Right renal cortex interstitium (tissue), 3 donors: ENCODE data around the gene SYNPO2L. TPM values are rescaled to one million over a fixed set of nuclear protein-coding genes. Genes with fewer than 3 reads are reported as not detected.
"Not testable (repeated sequence)": the region's sequence is repeated elsewhere in the genome, so short reads cannot be mapped to it uniquely, and the experiment has no call there.

Experiments
- DNase-seq, 3 donors: peaks; one replicate each; pipeline ENCODE4 v3.0.0-alpha.2; 2013; ENCODE audit warnings: low read depth in 3 of 3, low spot score in 2 of 3
- polyA plus RNA-seq, 3 donors: library from polyadenylated mRNA; unstranded; fragments of 120-200 nt; gene quantifications; one replicate each; pipeline ENCODE4 v1.2.1, GENCODE V29; 2013; ENCODE audit not compliant: insufficient read length in 3 of 3

Gene SYNPO2L
- under 1 TPM; 0.24 to 0.46 (median 0.25) TPM for polyA plus RNA-seq

- no peak for DNase-seq
Measured at GRCh38 chr10:73655990-73656298, at the start of gene SYNPO2L. Gene SYNPO2L (minus strand): TSS chr10:73656029. CDS start chr10:73655922, 107 bp downstream.

GRCh38 chr10:73703924-73704323 is 48.1 kb upstream of the SYNPO2L start:
- not testable (repeated sequence) for DNase-seq

GRCh38 chr10:73698819-73699218 is 43.0 kb upstream of the SYNPO2L start:
- not testable (repeated sequence) for DNase-seq

- DNase-seq: not testable (repeated sequence)
Measured at GRCh38 chr10:73697675-73698159, 41.9 kb upstream of the SYNPO2L start, which contains the start of gene AGAP5. Gene AGAP5 (minus strand): TSS chr10:73698109. CDS start chr10:73697755, 354 bp downstream.

GRCh38 chr10:73695302-73695701 is 39.5 kb upstream of the SYNPO2L start:
- not testable (repeated sequence) for DNase-seq

- DNase-seq: not testable (repeated sequence)
Measured at GRCh38 chr10:73690755-73691154, 34.9 kb upstream of the SYNPO2L start.

GRCh38 chr10:73689596-73689995 is 33.8 kb upstream of the SYNPO2L start:
- DNase-seq: not testable (repeated sequence)

GRCh38 chr10:73687641-73688040 is 31.8 kb upstream of the SYNPO2L start:
- not testable (repeated sequence) for DNase-seq

GRCh38 chr10:73674546-73674945 is 18.7 kb upstream of the SYNPO2L start:
- DNase-seq: not testable (repeated sequence)

- DNase-seq: not testable (repeated sequence)
Measured at GRCh38 chr10:73668378-73668777, 12.5 kb upstream of the SYNPO2L start.

- DNase-seq: not testable (repeated sequence)
Measured at GRCh38 chr10:73666153-73666809, 10.5 kb upstream of the SYNPO2L start.

GRCh38 chr10:73665581-73665980 is 9.8 kb upstream of the SYNPO2L start:
- not testable (repeated sequence) for DNase-seq

- DNase-seq: not testable (repeated sequence)
Measured at GRCh38 chr10:73664156-73665040, 8.6 kb upstream of the SYNPO2L start.

GRCh38 chr10:73663621-73664020 is 7.8 kb upstream of the SYNPO2L start:
- DNase-seq: not testable (repeated sequence)

GRCh38 chr10:73662705-73663104 is 6.9 kb upstream of the SYNPO2L start:
- not testable (repeated sequence) for DNase-seq

- no peak for DNase-seq
Measured at GRCh38 chr10:73655257-73655989, 406 bp downstream of the SYNPO2L start.

- DNase-seq: no peak
Measured at GRCh38 chr10:73653701-73654100, 2.1 kb downstream of the SYNPO2L start.

- DNase-seq: no peak
Measured at GRCh38 chr10:73653195-73653594, 2.6 kb downstream of the SYNPO2L start.

GRCh38 chr10:73650537-73651331 is 5.1 kb downstream of the SYNPO2L start:
- no peak for DNase-seq
